Testis (tissue), 3 donors: ENCODE data around the gene KLHDC8A. TPM values are rescaled to one million over a fixed set of nuclear protein-coding genes. Genes with fewer than 3 reads are reported as not detected.

Experiments
- DNase-seq: peaks from one replicate; pipeline ENCODE4 v3.0.0-alpha.2; 2019
- H3K27ac ChIP-seq, 2 donors: fragments of 200-600 bp; sonication (generic); one replicate each; pipeline ENCODE4 v1.5.1; 2019
- H3K27me3 ChIP-seq: fragments of 200-600 bp; sonication (generic); one replicate; pipeline ENCODE4 v1.5.1; 2019
- H3K36me3 ChIP-seq: fragments of 200-600 bp; sonication (generic); one replicate; pipeline ENCODE4 v1.5.1; 2017; ENCODE audit warnings: low read depth; ENCODE audit errors: missing control alignments
- H3K4me1 ChIP-seq: fragments of 200-600 bp; sonication (generic); one replicate; pipeline ENCODE4 v1.5.1; 2019
- H3K4me3 ChIP-seq, 2 donors: fragments of 200-600 bp; sonication (generic); one replicate each; pipeline ENCODE4 v1.5.1; 2017 to 2019
- H3K9me3 ChIP-seq: fragments of 200-600 bp; sonication (generic); one replicate; pipeline ENCODE4 v1.5.1; 2017
- CTCF ChIP-seq, 3 experiments: fragments of 450-650 bp in 2 of 3; fragments of 200-600 bp in 1 of 3; sonication (generic) in 1 of 3; IDR thresholded peaks; one replicate each; pipeline ENCODE4 v1.5.1; 2016 to 2019; ENCODE audit warnings: antibody characterized with exemption in 3 of 3, mild to moderate bottlenecking in 2 of 3, moderate library complexity in 1 of 3
- POLR2A ChIP-seq: fragments of 450-650 bp; IDR thresholded peaks from one replicate; pipeline ENCODE4 v1.6.1; 2017; ENCODE audit warnings: antibody characterized with exemption, mild to moderate bottlenecking, moderate library complexity
- WGBS, 2 donors: methylation state at CpG; one replicate each; pipeline ENCODE4 v1.1.5; 2018; 5-methylcytosine and 5-hydroxymethylcytosine counted together
- intact Hi-C: fragments of 100-400 bp; cut with DNase I; formaldehyde crosslinking; loops from one replicate; pipeline ENCODE4 v1.15.1; 2023; ENCODE audit warnings: low total_unique reads
- polyA plus RNA-seq: library from polyadenylated mRNA; stranded (reverse); fragments of 350-450 nt; fragmentation: Illumina TruSeq; extraction: RNeasy Lipid Tissue Mini Kit (QIAGEN cat#74804); gene quantifications from one replicate; pipeline ENCODE4 v1.2.3, GENCODE V29; 2014; ENCODE audit warnings: low read depth, low replicate concordance; ENCODE audit not compliant: insufficient read depth
- total RNA-seq, 2 donors: library from RNA; depleted of rRNA; stranded (reverse); fragments of >200 nt; gene quantifications; one replicate each; pipeline ENCODE4 v1.2.3, GENCODE V29; 2016

Gene KLHDC8A
- total and polyA plus RNA-seq, 3 donors from 2014 or later: 10.5 to 12.9 (median 11.7) TPM

- WGBS, 2 donors: 30 to 46% methylated on average over 9 of the region's 9 CpGs
- no peaks in the 10 kb centered on the region for H3K27me3 ChIP-seq
- no peaks in the 10 kb centered on the region for H3K36me3 ChIP-seq
- H3K27ac ChIP-seq: peak overlapping the region; percentile 69 to 80
- peak overlapping the region in 1 of 2 donors; percentile 25 for H3K4me3 ChIP-seq
- TF ChIP-seq CTCF (IDR thresholded peaks at IDR 0.05) (no peak), POLR2A (no peak)
- H3K4me1 ChIP-seq: peaks cover 58% of the 10 kb centered on the region
- H3K9me3 ChIP-seq: no peaks in the 10 kb centered on the region
- peak; percentile 60 for DNase-seq
- intact Hi-C loops: no loop called here
Measured at GRCh38 chr1:205373022-205373797, 16.5 kb upstream of the KLHDC8A start.

GRCh38 chr1:205371871-205372660, 15.3 kb upstream of the KLHDC8A start:
- 32 to 45% methylated on average over 11 of the region's 11 CpGs for WGBS, 2 donors
- Histone ChIP-seq H3K9me3 (no peaks in the 10 kb centered on the region), H3K4me3 (no peak overlapping the region), H3K36me3 (no peaks in the 10 kb centered on the region), H3K27ac (peak overlapping the region; percentile 44 to 69), H3K4me1 (peaks cover 58% of the 10 kb centered on the region), H3K27me3 (no peaks in the 10 kb centered on the region)
- no peak for DNase-seq
- intact Hi-C loops: no loop called here
- no peak for TF ChIP-seq CTCF (IDR thresholded peaks at IDR 0.05)
- TF ChIP-seq POLR2A: no peak

- intact Hi-C loops: no loop called here
- H3K27ac ChIP-seq: peak overlapping the region in 1 of 2 donors; percentile 62
- H3K4me3 ChIP-seq: no peak overlapping the region
- no peaks in the 10 kb centered on the region for H3K27me3 ChIP-seq
- H3K36me3 ChIP-seq: no peaks in the 10 kb centered on the region
- DNase-seq: no peak
- no peaks in the 10 kb centered on the region for H3K9me3 ChIP-seq
- H3K4me1 ChIP-seq: peaks cover 58% of the 10 kb centered on the region
- TF ChIP-seq CTCF (IDR thresholded peaks at IDR 0.05) (no peak), POLR2A (no peak)
Measured at GRCh38 chr1:205370780-205371179, 14.1 kb upstream of the KLHDC8A start.

GRCh38 chr1:205369701-205370123, 13.0 kb upstream of the KLHDC8A start:
- peaks cover 52% of the 10 kb centered on the region for H3K4me1 ChIP-seq
- no peak for TF ChIP-seq POLR2A
- no peaks in the 10 kb centered on the region for H3K27me3 ChIP-seq
- 43 to 57% methylated on average over 3 of the region's 3 CpGs for WGBS, 2 donors
- intact Hi-C loops: no loop called here
- peak overlapping the region; percentile 6 to 62 for H3K27ac ChIP-seq
- DNase-seq: peak; percentile 56
- no peaks in the 10 kb centered on the region for H3K36me3 ChIP-seq
- H3K4me3 ChIP-seq: no peak overlapping the region
- H3K9me3 ChIP-seq: no peaks in the 10 kb centered on the region

- Histone ChIP-seq H3K36me3 (no peaks in the 10 kb centered on the region), H3K27me3 (no peaks in the 10 kb centered on the region), H3K27ac (no peak overlapping the region), H3K4me3 (no peak overlapping the region), H3K4me1 (peaks cover 41% of the 10 kb centered on the region), H3K9me3 (no peaks in the 10 kb centered on the region)
- DNase-seq: no peak
- 97% methylated on average over 6 of the region's 6 CpGs for WGBS, 2 donors
- intact Hi-C loops: no loop called here
- TF ChIP-seq CTCF (IDR thresholded peaks at IDR 0.05): no peak
- no peak for TF ChIP-seq POLR2A
Measured at GRCh38 chr1:205368478-205368877, 11.8 kb upstream of the KLHDC8A start.
